NCI-H345 treated with DMSO at 0.1 percent for 48 hours (cell line): Measurements from ENCODE around the gene STOML1.
A peak's percentile ranks its signal among the peaks of the same experiment; 100 is the strongest.

ENCODE experiments used
- DNase-seq: peaks from one replicate; lab custom pipeline; 2025; ENCODE audit not compliant: unreplicated experiment; lab: John Stamatoyannopoulos, UW

STOML1 gene

GRCh38 chr15:74019734-74020133 is 27.6 kb upstream of the STOML1 start:
- no peak for DNase-seq

DNA sequence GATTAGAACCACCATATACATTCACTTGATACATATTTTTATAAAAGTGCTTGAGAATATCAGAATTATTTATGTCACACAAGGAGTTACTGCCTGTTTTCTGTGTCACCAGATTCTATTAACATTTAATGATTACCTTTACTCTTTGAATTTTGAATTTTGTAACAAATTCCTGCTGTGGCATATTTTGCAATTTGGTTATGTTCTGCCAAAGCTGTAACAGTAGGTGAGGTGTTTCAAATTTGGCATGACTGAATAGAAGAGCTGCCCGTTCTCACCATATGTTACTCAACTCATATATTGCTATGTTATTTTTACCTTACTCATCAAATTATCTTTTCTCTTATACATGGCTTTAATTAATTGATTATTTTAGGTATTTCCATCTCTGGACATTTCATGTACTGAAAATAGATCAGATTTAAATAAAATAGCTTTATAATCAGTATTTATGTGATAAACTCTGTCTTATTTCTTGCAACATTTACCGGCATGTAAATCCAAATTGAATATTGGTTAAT is 21.3 kb upstream of the STOML1 start:
- no peak for DNase-seq

DNA sequence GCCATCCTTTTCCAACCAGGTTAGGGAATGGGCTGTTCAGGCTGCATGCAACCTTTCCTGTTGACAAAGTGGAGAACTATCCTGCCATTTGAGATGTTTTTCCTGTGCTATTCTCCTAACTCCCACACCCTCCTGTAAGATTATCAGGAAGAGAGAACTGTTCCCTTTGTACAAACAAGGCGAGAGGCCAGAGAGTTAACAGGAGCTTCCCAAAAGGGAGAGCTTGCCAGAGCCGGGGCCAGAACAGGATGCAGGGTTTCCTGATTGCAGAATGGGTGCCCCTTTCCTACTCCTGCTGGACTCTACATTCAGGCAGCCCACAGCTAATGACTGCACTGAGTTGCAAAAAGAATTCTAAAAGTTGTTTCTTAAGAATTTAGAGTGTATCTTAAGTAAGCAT is 19.5 kb upstream of the STOML1 start:
- no peak for DNase-seq

DNA sequence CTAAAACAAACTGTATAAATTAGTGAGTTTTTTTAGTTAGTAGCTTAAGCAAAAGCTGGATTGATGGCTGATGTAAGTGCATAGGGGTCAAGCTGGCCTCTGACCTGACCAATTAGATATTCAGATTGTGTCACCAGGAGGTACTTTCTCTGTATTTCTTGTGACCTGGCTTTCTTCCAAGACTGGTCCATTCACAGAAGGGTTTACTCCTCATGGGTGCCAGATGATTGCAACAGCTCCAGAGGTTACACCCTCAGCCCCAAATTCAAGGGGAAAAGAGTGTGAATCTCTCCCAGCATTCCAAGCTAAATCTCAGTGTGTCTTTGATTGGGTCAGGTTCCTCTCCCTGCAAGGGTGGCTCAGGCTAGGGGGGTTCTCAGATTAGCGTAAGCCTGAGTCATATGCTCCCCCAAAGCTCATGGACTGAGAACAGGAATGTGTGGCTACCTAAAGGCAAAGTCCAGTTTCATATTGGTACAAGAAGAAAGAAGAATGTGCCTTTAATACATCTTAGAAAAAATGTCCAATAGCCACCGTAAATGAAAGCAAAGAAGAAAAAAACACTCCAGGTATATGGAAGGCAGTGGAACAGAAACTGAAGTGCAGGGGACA is 18.9 kb upstream of the STOML1 start:
- no peak for DNase-seq

DNA sequence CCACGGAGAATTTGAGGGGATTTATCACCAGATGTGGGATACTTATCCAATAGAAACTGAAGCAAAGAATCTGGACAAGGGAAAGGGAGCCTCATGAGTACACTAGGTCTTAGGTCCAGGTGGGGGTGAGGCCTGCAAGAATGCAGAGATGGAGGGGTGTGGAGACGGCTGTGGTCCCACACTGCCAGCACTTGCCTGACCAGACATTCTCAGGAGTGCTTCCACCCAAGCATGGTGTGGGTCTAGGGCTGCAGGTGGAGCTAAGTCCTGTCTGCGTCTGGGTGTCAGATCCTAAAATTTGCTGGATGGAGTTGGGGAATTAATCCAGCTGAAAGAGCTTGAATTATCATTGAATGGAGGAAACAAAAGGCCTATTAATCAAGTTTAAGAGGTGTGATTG is 16.8 kb upstream of the STOML1 start:
- DNase-seq: no peak

GRCh38 chr15:74007820-74008371 is 15.8 kb upstream of the STOML1 start:
- no peak for DNase-seq

GRCh38 chr15:74006774-74007639 is 14.9 kb upstream of the STOML1 start:
- DNase-seq: no peak

DNA sequence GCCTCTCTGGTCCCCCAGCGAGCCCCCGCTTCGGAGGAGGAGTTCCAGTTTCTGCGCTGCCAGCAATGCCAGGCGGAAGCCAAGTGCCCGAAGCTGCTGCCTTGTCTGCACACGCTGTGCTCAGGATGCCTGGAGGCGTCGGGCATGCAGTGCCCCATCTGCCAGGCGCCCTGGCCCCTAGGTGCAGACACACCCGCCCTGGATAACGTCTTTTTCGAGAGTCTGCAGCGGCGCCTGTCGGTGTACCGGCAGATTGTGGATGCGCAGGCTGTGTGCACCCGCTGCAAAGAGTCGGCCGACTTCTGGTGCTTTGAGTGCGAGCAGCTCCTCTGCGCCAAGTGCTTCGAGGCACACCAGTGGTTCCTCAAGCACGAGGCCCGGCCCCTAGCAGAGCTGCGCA is 5.9 kb upstream of the STOML1 start:
- DNase-seq: no peak

- no peak for DNase-seq
Observed at GRCh38 chr15:73996939-73997338, 4.8 kb upstream of the STOML1 start.

DNA sequence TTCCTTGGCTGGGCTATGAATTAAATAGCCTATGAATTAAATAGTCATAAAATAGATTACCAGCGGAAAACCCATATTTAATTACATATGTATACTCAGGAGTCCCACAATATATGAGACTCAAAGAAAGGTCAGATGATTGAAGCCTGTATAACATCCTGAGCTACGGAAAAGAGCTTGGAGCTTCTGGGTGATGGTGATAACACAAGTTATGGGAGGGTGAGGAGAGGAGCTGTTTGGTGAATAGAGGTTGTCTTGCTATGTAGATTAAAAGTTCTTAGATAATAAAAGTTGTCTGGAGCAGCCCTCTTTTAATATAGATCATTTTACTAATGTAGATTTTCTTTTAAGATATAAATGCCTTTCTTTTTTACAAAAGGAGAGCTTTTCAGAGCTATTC is 4.2 kb upstream of the STOML1 start:
- DNase-seq: no peak

DNA sequence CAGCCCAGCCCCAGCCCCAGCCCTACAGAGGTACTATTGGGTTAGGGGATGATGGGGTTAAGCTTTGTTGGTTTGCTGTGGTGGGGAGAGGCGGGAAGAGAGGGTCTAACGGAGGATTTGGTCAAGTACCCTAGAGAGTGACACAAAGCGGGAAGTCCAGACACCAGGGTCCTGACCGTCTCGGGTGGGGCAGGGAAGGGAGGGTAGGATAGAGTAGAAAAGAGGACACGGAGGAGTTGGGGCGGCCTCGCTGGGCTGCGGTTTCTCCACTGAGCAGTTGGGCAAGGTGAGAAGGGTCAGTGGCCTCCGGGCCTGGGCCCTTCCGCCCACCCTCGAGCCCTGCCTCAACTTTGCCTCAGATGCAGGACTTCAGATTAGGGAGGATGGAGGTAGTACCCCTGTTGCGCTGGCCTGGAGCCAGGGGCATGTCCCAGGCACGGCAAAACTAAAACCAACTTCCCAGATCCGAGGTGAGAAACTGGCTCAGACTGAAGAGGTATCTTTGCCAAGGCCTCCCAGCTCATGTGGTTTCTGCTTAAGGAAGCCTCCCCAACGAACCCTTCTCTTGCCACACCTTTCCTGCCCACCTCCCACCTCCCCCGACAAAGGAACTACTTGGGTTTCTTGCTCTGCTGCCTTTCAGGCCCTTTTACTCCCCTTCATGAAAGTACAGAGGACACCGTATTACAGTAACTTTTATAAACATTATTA is 3.0 kb upstream of the STOML1 start:
- no peak for DNase-seq

GRCh38 chr15:73994413-73994883 is 2.4 kb upstream of the STOML1 start, which contains the start of gene PML:
Gene PML (plus strand): TSS chr15:73994716. CDS start chr15:73994813, 97 bp downstream.
- DNase-seq: peak; percentile 75

GRCh38 chr15:73993211-73993994 is 1.3 kb upstream of the STOML1 start:
- no peak for DNase-seq

DNA sequence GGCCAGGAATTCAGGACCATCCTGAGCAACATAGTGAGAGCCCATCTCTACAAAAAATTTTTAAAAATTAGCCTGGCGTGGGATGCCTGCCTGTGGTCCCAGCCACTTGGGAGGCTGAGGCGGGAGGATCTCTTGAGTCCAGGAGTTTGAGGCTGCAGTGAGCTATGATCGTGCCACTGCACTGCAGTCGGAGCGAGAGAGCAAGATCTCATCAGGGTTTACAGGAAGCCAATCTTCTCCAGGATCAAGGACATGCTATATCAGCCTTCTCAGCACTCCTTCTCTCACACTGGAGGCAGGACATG is 451 bp upstream of the STOML1 start:
- no peak for DNase-seq

- DNase-seq: no peak
Observed at GRCh38 chr15:73991260-73991659, 835 bp downstream of the STOML1 start.

DNA sequence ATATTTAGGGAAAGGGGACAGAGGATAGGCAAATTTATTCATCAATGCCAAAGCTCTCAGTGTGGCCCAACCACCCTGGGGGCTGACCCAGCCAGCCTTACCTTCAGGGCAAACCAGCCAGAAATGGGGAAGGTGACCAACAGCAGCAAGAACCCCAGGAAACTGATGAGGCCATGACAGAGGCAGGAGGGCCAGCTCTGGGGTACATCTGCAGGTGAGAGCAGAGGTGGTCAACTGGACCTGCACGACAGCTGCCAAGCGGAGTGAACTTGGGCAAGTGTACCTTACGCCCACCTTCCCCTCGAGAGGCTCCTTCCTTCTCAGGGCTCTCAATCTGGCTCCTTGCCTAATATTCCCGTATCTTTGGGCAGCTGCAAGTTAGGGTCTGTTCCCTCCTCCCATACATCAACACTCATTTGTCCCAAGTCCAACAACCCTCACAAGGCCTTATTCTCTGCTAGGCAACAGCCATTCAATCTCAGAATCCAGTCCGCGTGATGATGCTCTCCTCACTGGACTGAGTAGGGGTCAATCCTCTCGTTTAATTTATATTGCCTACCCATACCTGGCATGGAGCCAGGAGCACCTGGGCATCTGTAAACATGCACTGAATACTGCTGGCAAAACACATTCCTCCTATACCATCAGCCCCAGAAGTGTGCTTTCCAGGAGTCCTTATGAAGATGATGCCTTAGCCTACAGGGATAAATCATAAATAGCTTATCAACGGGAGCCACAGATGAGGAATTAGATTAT is 1.7 kb downstream of the STOML1 start:
- DNase-seq: no peak

GRCh38 chr15:73989001-73989798 is 2.9 kb downstream of the STOML1 start:
- DNase-seq: no peak

- DNase-seq: no peak
Observed at GRCh38 chr15:73988445-73988969, 3.6 kb downstream of the STOML1 start.
